ENCODE measurements around the gene ARHGEF40. TPM values are rescaled to one million over a fixed set of nuclear protein-coding genes. Genes with fewer than 3 reads are reported as not detected.
A peak's percentile ranks its signal among the peaks of the same experiment; 100 is the strongest.

Gene ARHGEF40
- total RNA-seq, 1 experiment from 2014 or later = 74.2 TPM

DNA sequence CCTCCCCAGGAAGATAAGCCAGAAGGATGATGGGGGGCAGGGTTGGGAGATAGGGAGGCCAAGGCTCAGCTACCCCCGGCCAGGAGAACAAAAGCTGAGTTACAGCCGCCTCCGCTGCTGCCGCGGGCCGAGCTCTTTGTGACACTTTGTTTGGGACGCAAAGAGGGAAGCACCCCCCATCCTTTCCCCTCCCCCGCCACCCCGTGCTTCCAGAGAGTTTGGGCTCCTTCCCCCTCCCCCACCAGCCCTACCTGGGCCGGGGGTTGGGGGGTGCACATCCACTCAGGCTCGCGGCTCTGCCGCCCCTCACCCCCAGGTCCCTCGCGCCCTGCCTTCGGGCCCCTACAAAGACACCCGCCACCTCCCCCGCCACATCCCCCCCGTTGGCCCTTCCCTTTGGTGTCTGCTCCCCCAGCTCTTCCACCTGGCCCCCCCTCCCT lies 27.6 kb downstream of the ARHGEF40 start (continued):
- TF ChIP-seq, protein P1, sequence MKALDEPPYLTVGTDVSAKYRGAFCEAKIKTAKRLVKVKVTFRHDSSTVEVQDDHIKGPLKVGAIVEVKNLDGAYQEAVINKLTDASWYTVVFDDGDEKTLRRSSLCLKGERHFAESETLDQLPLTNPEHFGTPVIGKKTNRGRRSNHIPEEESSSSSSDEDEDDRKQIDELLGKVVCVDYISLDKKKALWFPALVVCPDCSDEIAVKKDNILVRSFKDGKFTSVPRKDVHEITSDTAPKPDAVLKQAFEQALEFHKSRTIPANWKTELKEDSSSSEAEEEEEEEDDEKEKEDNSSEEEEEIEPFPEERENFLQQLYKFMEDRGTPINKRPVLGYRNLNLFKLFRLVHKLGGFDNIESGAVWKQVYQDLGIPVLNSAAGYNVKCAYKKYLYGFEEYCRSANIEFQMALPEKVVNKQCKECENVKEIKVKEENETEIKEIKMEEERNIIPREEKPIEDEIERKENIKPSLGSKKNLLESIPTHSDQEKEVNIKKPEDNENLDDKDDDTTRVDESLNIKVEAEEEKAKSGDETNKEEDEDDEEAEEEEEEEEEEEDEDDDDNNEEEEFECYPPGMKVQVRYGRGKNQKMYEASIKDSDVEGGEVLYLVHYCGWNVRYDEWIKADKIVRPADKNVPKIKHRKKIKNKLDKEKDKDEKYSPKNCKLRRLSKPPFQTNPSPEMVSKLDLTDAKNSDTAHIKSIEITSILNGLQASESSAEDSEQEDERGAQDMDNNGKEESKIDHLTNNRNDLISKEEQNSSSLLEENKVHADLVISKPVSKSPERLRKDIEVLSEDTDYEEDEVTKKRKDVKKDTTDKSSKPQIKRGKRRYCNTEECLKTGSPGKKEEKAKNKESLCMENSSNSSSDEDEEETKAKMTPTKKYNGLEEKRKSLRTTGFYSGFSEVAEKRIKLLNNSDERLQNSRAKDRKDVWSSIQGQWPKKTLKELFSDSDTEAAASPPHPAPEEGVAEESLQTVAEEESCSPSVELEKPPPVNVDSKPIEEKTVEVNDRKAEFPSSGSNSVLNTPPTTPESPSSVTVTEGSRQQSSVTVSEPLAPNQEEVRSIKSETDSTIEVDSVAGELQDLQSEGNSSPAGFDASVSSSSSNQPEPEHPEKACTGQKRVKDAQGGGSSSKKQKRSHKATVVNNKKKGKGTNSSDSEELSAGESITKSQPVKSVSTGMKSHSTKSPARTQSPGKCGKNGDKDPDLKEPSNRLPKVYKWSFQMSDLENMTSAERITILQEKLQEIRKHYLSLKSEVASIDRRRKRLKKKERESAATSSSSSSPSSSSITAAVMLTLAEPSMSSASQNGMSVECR (CRISPR knock-in tag; IDR thresholded peaks at IDR 0.05; ENCODE audit: borderline replicate concordance) = no peak
- no peak for TF ChIP-seq ZNF396 (CRISPR knock-in tag; IDR thresholded peaks at IDR 0.05; ENCODE audit: borderline replicate concordance)

DNA sequence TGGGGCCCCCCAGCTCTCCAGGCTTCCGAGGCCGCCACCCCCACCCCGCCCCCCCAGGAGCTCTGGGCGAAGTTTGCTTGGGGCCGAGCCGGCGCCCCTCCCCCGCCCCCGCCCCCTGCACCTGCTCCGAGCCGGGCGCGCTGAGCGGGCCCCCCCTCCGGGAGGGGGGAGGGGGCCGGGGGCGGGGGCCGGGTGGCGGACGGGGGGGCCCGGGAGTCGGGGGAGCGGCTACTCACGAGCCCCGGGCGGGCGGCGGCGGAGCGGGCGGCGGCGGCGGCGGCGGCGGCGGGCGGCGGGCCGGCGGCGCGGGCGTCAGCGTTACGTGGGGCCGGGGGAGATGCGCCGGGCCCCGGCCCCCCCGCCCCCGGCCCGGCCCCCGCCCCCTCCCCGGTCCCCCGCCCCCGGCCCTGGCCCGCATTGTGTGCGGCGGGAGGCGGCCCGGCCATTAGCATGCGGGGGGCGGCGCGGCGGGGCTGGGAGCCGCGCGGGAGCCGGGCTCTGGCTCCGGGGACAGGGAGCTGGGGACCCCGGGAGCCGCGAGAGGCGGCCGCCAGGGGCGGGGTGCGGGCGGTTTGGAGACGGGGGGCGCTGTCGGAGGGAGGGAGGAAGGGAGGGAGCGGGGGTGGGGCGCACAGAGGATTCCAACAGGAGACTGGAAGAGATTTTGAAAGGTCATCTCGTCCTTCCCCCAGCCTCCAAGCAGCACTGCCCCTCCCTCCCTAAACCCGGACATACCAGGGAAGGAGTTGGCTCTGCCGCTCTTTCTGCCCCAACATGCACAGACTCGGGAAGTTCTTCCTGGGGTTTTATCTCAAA lies 28.2 kb downstream of the ARHGEF40 start, which contains the start of gene ZNF219:
Gene ZNF219, minus strand, starts transcription at position 580 of the 816 bp plus-strand sequence. CDS start 5,064 bp downstream, outside the sequence.
- CTCF ChIA-PET = interaction anchor here (0.7 to 7.5 kb wide), 9 partner anchors 8 to 127 kb away, joined by 3 to 142 read pairs (median 7); partner anchors contain the start of gene ARHGEF40
- peaks cover 4% of the 10 kb centered on the region for H3K36me3 Mint-ChIP-seq
- no peaks in the 10 kb centered on the region for H3K27me3 Mint-ChIP-seq (ENCODE audit: low read depth)
- H3K4me3 Mint-ChIP-seq = peak within 1 kb of the TSS; percentile 90
- ATAC-seq (peak; percentile 21), DNase-seq (ENCODE audit: low spot score) (peak; percentile 82)
- peak within 1 kb of the TSS; percentile 97 for H3K27ac Mint-ChIP-seq
- no peaks in the 10 kb centered on the region for H3K9me3 Mint-ChIP-seq
- TF ChIP-seq ESRRA (CRISPR knock-in tag; IDR thresholded peaks at IDR 0.05; ENCODE audit: borderline replicate concordance) (no peak), AR (CRISPR knock-in tag; IDR thresholded peaks at IDR 0.05) (no peak), TEAD1 (CRISPR knock-in tag; IDR thresholded peaks at IDR 0.05) (0 out of 2 replicates have a peak, but pooled peaks have one; percentile 39)
- POLR2A ChIA-PET = interaction anchor here (0.6 to 7.0 kb wide), 4 partner anchors 12 to 250 kb away, joined by 3 to 74 read pairs (median 4); partner anchors contain the start of gene ARHGEF40
- peaks cover 75% of the 10 kb centered on the region for H3K4me1 Mint-ChIP-seq

- TF ChIP-seq GABPB1 (CRISPR knock-in tag; IDR thresholded peaks at IDR 0.05) (no peak), FOXP1 (CRISPR knock-in tag; IDR thresholded peaks at IDR 0.05; ENCODE audit: borderline replicate concordance) (no peak), SMAD4 (CRISPR knock-in tag; IDR thresholded peaks at IDR 0.05) (no peak)
- ChIA-PET POLR2A (interaction anchor here (1.1 kb wide), 1 partner anchor 75 kb away, joined by 3 read pairs; no protein-coding TSS in a partner anchor), CTCF (interaction anchor here (1.0 to 7.8 kb wide), 9 partner anchors 9 to 128 kb away, joined by 3 to 142 read pairs (median 13); partner anchors contain the start of gene ARHGEF40)
- no peaks in the 10 kb centered on the region for H3K9me3 Mint-ChIP-seq
- H3K4me1 Mint-ChIP-seq = peaks cover 69% of the 10 kb centered on the region
- ATAC-seq = no peak
- H3K27ac Mint-ChIP-seq = peak overlapping the region; percentile 97
- H3K4me3 Mint-ChIP-seq = peak overlapping the region; percentile 90
- H3K36me3 Mint-ChIP-seq = no peaks in the 10 kb centered on the region
- no peaks in the 10 kb centered on the region for H3K27me3 Mint-ChIP-seq (ENCODE audit: low read depth)
- DNase-seq (ENCODE audit: low spot score) = no peak
Measured at GRCh38 chr14:21098892-21099595, 28.9 kb downstream of the ARHGEF40 start.

DNA sequence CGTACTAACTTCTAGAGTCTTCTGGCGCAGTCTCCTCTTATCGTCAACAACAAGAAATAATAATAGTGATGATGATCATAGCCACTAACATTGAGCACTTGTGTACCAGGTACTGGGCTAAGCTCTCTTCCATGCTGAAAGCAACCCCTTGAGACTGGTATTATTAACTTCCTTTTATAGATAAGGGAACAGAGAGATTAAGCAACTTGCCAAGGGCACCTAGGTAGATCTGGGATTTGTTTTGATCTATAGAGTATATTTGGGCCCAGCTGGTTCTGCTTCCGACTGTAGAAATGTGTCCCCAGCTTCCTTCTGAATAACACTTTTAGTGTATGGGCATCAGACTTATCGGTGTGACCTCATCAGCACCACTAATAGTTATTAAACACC lies 29.5 kb downstream of the ARHGEF40 start:
- ChIA-PET CTCF (interaction anchor here (1.0 to 7.8 kb wide), 4 partner anchors 9 to 85 kb away, joined by 3 to 120 read pairs (median 58); no protein-coding TSS in a partner anchor), POLR2A (no interaction called here)
- peak overlapping the region; percentile 90 for H3K4me3 Mint-ChIP-seq
- no peak for DNase-seq (ENCODE audit: low spot score)
- no peak for ATAC-seq
- no peaks in the 10 kb centered on the region for H3K9me3 Mint-ChIP-seq
- H3K27me3 Mint-ChIP-seq (ENCODE audit: low read depth) = no peaks in the 10 kb centered on the region
- H3K27ac Mint-ChIP-seq = peak overlapping the region; percentile 97
- H3K4me1 Mint-ChIP-seq = peaks cover 70% of the 10 kb centered on the region
- H3K36me3 Mint-ChIP-seq = no peaks in the 10 kb centered on the region
- TF ChIP-seq GRHL2 (CRISPR knock-in tag; IDR thresholded peaks at IDR 0.05; ENCODE audit: insufficient replicate concordance, severe bottlenecking) (no peak), ZNF396 (CRISPR knock-in tag; IDR thresholded peaks at IDR 0.05; ENCODE audit: borderline replicate concordance) (no peak), PRRX2 (CRISPR knock-in tag; IDR thresholded peaks at IDR 0.05) (no peak), FOXJ3 (CRISPR knock-in tag; IDR thresholded peaks at IDR 0.05; ENCODE audit: borderline replicate concordance) (no peak), IRF2 (CRISPR knock-in tag; IDR thresholded peaks at IDR 0.05; ENCODE audit: borderline replicate concordance, low read depth) (no peak), NFYB (CRISPR knock-in tag; conservative IDR thresholded peaks at IDR 0.05; ENCODE audit: low read depth) (no peak), USF1 (CRISPR knock-in tag; IDR thresholded peaks at IDR 0.05) (no peak), KAT7 (CRISPR knock-in tag; IDR thresholded peaks at IDR 0.05; ENCODE audit: borderline replicate concordance) (no peak)
- TF ChIP-seq, protein P2, sequence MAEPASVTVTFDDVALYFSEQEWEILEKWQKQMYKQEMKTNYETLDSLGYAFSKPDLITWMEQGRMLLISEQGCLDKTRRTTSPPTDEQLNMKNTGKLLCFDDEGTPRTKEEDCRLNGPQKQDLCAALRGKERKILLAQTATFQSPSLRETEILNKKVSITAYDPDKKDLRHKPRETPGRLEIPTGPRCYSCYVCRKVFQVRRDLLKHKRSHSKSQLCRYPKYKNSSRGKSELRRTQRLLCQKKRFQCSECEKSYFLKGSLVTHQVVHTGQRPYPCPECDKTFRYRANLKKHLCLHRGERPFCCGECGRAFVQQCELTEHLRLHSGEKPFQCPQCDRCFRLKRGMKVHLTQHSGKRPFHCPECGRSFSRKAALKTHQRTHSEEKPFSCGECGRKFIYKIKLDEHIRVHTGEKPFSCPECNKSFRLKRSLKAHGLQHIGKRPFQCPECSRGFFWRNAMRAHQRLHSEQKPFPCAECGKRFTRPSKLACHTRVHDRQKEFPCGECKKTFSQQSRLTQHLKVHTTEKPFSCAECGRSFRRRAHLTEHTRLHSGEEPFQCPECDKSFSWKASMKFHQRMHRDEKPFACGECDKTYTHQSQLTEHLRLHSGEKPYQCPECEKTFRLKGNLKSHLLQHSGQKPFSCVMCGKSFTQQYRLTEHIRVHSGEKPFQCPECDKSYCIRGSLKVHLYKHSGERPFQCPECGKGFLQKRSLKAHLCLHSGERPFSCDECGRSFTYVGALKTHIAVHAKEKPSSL (CRISPR knock-in tag; conservative IDR thresholded peaks at IDR 0.05) = no peak

Data from WTC11 (cell line).